GM12891 (cell line): ENCODE results near the gene CELA3A.
"Not testable (repeated sequence)": the region's sequence is repeated elsewhere in the genome, so short reads cannot be mapped to it uniquely, and the experiment has no call there.

Experiments used
- DNase-seq: peaks from one replicate; pipeline ENCODE4 v3.0.0; 2011; ENCODE audit warnings: low spot score; ENCODE audit not compliant: insufficient read length
- FAIRE-seq: peaks from 2 replicates; lab custom pipeline; 2011; peaks lifted over from hg19 to GRCh38; lab: Jason Lieb, UNC
- PAX5 ChIP-seq: IDR thresholded peaks from 2 replicates; pipeline ENCODE4 v1.6.1; 2011; ENCODE audit warnings: low read length, moderate library complexity, mild to moderate bottlenecking; ENCODE audit not compliant: insufficient read depth, severe bottlenecking
- POLR2A ChIP-seq: IDR thresholded peaks from 2 replicates; pipeline ENCODE4 v1.6.1; 2011; ENCODE audit warnings: low read depth, low read length, control low read depth
- POLR2AphosphoS5 ChIP-seq: IDR thresholded peaks from 2 replicates; pipeline ENCODE4 v1.6.1; 2011; ENCODE audit warnings: low read depth, low read length, control low read depth
- POU2F2 ChIP-seq: IDR thresholded peaks from 2 replicates; pipeline ENCODE4 v1.6.1; 2011; ENCODE audit warnings: low read depth, mild to moderate bottlenecking, control low read depth, low read length, moderate library complexity
- SPI1 ChIP-seq: IDR thresholded peaks from 2 replicates; pipeline ENCODE4 v1.6.1; 2011; ENCODE audit warnings: low read depth, low read length, control low read depth
- TAF1 ChIP-seq: IDR thresholded peaks from 2 replicates; pipeline ENCODE4 v1.6.1; 2011; ENCODE audit warnings: low read depth, low read length, control low read depth

Gene CELA3A

DNA sequence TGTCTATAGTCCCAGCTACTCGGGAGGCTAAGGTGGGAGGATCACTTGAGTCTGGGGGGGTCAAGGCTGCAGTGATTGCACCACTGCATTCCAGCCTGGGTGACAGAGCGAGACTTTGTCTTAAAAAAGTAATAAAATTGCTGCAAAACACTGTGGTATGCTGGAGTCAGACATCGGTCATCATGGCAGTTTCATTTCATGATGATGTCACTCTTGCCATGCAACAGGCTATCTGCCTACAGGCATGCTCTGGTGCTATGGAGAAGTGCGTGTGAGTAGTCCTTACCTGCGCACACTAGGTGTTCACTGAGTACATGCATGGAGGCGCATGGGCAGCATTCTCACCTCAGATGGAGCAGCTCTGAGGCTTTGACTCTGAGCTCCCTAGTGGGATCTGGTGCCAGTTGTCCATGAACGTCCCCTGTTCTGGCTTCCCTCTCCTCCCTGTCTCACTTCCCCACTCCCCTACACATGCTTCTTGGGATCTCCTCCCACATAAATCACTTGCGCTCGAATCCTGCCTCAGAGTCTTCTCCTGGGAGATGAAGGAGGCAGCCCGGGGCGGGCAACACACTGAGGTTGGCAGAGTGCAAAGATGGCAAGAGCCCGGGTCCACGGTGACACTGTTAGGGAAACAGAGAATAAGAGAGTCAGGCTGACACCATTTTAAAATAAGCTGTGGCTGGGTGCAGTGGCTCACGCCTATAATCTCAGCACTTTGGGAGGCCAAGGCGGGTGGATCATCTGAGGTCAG lies 35.0 kb upstream of the CELA3A start:
- FAIRE-seq: no peak

DNA sequence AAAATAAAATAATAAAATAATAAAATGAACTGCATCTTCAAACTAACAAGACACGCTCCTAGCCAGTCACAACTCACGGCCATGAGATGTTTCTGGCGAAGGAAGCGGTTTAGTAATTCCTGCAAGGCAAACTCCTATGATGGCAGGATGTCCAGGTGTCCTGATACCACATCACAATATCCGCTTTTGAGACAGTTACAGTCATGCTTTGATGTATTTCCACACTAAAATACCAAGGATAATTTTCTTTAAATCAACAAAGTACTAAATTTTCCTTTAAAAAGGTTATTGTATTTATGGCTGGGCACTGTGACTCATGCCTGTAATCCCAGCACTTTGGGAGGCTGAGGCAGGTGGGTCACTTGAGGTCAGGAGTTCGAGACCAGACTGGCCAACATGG lies 34.2 kb upstream of the CELA3A start:
- not testable (repeated sequence) for DNase-seq, FAIRE-seq

More for the DNA sequence above, 35.0 kb upstream of the CELA3A start:
- no peak for TF ChIP-seq TAF1
- TF ChIP-seq POU2F2: no peak
- no peak for TF ChIP-seq POLR2A
- no peak for TF ChIP-seq SPI1
- no peak for TF ChIP-seq POLR2AphosphoS5
- no peak for TF ChIP-seq PAX5
- no peak for DNase-seq

DNA sequence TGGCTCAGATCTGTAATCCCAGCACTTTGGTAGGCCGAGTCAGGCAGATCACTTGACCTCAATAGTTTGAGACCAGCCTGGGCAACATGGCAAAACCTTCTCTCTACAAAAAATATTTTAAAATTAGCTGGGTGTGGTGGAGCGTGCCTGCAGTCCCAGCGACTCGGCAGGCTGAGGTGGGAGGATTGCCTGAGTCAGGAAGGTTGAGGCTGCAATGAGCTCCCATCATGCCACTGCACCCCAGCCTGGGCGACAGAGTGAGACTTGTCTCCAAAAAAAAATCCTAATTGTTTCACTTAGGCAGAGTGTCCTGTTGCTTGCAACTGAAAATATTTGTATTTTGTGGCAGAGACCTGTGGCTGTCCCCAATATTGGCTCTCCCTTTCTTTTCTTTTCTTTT lies 32.4 kb upstream of the CELA3A start:
- not testable (repeated sequence) for FAIRE-seq, DNase-seq

- not testable (repeated sequence) for FAIRE-seq, DNase-seq
Observed at GRCh38 chr1:21970523-21970922, 30.9 kb upstream of the CELA3A start.

DNA sequence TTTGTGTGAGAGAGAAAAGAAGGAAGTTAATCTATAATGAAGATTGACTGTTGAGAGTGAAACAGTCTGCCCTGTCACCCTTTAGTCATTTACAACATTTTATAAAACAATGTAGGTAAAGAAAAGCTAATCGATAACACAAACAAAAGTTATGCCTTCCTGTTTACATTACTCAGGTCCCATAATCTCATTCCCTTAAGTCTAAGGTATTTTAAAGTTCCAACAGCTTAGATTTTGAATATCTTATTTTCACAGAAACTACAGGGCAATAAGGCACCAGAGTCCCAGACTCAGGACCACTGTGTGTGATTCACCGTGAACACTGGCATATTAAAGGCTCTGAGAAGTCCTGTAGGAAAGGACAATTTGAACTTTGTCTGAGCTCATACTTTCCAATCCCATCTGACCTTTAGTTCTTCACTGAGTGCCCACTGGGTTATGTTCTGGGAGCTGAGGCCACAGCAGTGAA lies 28.4 kb upstream of the CELA3A start:
- DNase-seq, FAIRE-seq: not testable (repeated sequence)

DNA sequence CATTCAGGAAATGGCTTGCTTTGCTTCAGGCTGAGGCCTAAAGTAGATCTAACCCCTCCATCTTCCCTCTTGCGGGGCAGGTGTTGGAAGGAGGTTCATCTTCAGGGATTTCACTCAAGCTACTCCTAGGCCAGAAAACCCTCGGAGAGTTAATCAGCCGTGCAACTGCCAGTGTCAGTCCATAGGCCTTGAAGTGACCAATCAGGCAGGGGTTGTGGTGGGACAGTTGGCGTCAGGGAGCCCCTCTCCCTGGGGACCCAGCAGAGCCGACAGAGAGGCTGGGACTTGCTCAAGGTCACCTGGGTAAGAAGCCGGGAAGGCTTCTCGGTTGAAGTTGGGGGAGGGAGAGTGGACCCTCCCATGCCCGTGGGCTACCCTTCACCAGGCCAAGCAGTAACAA lies 27.5 kb upstream of the CELA3A start:
- DNase-seq, FAIRE-seq: not testable (repeated sequence)

GRCh38 chr1:21974699-21975098 lies 26.8 kb upstream of the CELA3A start:
- not testable (repeated sequence) for DNase-seq, FAIRE-seq

- not testable (repeated sequence) for DNase-seq, FAIRE-seq
Observed at GRCh38 chr1:21975296-21975695, 26.2 kb upstream of the CELA3A start.

DNA sequence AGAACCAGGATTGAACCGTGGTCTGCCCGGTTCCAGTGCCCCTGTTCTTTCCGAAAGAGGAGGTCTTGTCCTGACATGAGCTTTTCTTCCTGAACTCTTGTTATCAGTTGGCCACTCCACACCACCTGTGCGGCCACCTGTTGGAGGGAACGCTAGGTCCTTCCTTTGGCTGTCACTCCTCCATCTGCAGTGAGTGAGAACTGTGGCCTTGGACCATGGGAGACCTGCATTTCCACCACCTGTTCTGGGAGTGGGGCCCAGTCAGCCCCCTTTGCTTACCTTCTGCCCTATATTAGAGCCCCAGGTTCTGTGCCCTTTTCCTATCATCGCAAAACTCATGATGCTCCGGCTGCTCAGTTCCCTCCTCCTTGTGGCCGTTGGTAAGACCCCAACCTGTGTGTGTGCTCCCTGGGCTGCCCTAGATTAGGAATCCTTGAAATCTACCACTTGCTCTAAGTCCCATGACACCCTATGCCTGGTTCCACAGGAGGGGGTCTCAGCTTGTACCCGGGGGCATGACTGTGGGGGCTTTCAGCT lies 24.7 kb upstream of the CELA3A start, which contains the start of gene CELA3B:
Gene CELA3B (plus strand): TSS at position 320 of the 537 bp plus-strand sequence. CDS start 18 bp downstream, at position 338.
- not testable (repeated sequence) for FAIRE-seq, DNase-seq

DNA sequence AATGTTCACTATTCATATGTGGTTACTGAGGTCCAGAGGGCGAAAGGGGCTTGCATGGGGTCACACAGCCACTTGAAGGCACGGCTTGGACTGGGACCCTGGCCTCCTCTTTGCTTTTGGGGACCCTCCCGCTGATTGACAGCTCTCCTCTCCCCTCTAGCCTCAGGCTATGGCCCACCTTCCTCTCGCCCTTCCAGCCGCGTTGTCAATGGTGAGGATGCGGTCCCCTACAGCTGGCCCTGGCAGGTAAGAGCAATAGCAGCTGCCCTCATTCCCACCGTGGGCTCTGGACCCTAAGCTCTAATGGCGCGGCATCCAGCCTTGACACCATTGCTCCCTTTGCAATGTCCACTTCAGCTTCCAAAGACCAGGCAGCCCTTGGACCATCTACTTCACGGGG lies 23.2 kb upstream of the CELA3A start:
- not testable (repeated sequence) for FAIRE-seq, DNase-seq

- DNase-seq, FAIRE-seq: not testable (repeated sequence)
Observed at GRCh38 chr1:21980515-21981220, 20.8 kb upstream of the CELA3A start.

GRCh38 chr1:21981253-21981652 lies 20.2 kb upstream of the CELA3A start:
- not testable (repeated sequence) for FAIRE-seq, DNase-seq

DNA sequence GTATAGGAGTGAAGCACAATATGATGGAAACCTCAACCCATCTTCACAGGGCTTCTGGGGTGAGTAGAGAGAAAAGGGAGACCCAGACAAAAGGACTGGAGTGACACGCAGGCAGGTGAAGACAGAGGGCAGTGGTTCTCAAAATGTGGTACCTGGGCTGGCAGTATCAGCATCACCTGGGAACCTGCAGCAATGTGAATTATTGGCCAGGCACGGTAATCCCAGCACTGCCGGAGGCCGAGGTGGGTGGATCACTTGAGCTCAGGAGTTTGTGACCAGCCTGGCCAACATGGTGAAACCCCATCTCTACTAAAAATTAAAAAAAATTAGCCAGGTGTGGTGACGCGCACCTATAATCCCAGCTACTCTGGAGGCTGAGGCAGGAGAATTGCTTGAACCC lies 19.3 kb upstream of the CELA3A start:
- not testable (repeated sequence) for FAIRE-seq, DNase-seq

- not testable (repeated sequence) for DNase-seq, FAIRE-seq
Observed at GRCh38 chr1:21983539-21983938, 17.9 kb upstream of the CELA3A start.

DNA sequence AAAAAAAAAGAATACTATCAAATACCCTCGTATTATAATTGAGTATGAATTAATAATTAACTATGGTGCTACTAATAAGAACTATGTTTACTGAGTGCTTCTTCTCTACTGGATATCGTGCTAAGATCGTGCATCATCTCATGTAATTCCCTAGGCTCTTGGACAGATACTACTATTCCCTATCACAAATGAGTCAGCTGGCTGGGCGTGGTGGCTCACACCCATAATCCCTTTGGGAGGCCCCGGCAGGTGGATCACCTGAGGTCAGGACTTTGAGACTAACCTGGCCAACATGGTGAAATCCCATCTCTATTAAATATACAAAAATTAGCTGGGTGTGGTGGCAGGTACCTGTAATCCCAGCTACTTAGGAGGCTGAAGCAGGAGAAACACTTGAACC lies 15.6 kb upstream of the CELA3A start:
- DNase-seq, FAIRE-seq: not testable (repeated sequence)

DNA sequence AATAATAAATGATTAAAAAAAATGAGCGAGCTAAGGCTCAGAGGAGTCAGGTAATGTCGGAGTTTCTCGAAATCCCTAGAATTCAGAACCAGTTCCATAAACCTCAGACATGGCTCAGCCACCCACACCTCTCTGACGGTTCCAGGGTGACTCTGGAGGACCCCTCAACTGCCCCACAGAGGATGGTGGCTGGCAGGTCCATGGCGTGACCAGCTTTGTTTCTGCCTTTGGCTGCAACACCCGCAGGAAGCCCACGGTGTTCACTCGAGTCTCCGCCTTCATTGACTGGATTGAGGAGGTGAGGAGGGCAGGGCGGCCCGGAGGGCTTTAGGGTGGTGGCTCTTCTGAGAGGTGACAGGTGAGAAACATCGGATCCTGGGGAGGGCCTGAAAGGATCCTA lies 15.1 kb upstream of the CELA3A start:
- DNase-seq, FAIRE-seq: not testable (repeated sequence)

GRCh38 chr1:21989672-21990393 lies 11.6 kb upstream of the CELA3A start:
- FAIRE-seq: peak; percentile 71
- DNase-seq: not testable (repeated sequence)

DNA sequence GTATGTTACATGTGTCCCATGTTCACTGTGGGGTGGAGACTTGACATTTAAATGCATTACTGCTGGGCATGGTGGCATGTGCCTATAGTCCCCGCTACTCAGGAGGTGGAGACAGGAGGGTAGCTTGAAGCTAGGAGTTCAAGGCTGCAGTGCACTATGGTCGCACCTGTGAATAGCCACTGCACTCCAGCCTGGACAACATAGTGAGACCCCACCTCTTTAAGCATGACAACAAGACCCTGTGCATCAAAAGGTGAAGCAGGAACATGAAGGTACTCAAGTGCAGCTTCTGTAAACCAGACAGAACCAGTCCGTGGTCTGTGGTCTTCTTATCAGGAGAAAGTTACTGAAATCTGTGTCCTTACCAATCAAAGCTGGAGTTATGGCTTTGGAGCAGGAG lies 9.3 kb upstream of the CELA3A start:
- not testable (repeated sequence) for DNase-seq, FAIRE-seq
